ENCODE data around the gene HK2.
A peak's percentile ranks its signal among the peaks of the same experiment; 100 is the strongest.
"Not testable (repeated sequence)": the region's sequence is repeated elsewhere in the genome, so short reads cannot be mapped to it uniquely, and the experiment has no call there.

Gene HK2

DNA sequence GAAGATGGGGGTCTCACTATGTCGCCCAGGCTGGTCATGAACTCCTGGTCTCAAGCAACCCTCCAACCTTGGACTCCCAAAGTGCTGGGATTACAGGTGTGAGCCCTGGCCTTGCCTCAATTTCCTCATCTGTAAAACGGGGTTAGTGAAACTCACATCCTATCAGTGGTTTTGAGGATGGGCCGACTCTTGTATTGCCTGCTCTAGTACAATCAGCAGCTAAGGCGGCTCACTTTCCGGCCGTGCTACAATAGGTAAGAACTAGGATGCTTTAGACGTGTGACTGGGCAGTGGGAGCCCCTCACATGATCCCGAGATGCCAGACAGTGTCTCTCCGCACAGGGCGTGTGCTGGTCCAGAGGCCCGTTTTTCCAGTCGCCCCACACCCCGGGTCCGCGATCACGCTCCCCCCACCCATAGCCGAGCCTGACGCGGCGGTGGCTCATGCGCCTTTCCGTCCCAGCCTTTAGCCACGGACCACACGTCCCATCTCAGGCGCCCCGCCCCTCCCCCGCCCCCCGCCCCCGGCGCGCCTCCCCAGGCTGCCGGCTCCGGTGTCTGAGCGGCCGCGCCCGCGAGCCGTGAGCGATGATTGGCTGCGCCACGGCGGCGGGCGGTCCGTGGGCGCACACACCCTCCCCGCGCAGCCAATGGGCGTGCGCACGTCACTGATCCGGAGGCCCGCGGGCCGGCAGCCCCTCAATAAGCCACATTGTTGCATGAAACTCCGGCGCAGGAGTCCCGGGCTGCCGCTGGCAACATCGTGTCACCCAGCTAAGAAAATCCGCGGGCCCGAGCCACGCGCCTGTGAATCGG, at the start of gene HK2:
HK2 (plus strand) TSS at position 710 of the 816 bp plus-strand sequence. CDS start 454 bp downstream, outside the sequence.
- DNase-seq: peak; percentile 86

DNA sequence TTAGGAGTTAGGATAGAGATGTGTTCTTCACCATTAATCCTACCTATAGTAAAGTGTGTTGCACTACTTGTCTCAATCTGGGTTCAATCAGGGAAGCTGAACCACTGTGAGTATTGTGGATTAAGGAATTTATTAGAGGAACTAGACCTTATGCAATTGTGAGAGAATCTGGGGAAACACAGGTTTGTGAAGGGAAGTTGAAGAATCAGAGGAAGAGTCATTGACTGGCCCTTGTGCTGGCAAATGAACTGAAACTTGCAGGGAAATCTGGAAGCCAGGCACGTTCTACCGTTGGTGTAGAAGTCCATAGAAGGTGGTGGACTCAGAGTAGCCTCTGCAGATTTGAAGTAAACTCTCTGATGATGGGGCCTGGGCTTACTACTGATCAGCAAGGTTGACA, 44.7 kb upstream of the HK2 start:
- DNase-seq: no peak

DNA sequence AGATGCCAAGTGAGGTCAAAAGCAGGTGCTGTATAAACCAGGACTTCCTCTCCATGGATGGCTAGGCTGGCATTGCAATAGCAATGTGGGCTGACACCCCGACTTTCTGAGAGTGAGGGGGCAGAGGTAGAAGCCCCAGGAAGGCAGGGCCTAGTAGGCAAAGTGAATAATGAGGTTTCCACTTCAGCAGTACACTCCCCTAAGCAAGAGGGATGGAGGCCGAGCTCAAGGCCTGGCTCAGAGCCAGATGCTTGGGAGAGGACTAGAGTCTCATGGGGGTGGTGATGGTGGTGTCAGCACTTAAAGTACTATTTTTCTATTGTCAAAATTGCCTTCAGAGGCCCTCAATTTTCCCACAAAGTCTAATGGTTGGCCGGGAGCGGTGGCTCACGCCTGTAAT, 41.6 kb upstream of the HK2 start:
- DNase-seq: peak; percentile 34

DNA sequence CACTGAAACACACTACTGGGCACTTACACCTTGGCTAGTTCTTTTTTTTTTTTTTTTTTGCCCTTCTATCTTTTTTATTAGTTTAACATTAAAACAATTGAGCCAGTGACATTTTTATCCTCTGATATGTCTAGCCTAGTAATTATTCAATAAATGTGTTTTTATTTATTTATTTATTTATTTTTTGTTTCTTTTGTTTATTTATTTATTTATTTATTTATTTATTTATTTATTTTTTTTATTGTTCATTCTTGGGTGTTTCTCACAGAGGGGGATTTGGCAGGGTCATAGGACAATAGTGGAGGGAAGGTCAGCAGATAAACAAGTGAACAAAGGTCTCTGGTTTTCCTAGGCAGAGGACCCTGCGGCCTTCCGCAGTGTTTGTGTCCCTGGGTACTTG, 39.0 kb upstream of the HK2 start:
- DNase-seq: not testable (repeated sequence)

DNA sequence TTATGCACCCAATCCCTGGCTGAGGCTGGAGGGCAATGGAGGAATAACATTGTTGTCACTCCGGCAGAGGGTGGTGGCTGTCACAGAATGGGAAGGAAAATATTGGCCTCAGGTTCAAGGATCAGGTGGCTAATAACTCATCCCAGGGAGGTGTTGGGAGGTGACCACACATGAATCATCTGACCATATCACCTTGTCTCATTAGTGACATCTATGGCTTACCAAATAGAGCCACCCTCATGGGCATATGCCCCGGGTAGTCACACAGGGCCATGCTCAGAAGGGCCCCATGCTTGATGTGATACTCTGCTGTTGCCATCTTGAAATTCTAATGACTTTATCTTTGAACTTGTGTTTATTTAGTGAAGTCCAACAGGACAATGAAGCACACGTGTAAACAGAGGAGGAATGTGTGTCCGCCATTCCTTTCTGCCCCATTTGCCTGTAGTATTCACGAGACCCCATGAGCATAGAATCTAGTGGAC, 27.5 kb upstream of the HK2 start:
- no peak for DNase-seq

DNA sequence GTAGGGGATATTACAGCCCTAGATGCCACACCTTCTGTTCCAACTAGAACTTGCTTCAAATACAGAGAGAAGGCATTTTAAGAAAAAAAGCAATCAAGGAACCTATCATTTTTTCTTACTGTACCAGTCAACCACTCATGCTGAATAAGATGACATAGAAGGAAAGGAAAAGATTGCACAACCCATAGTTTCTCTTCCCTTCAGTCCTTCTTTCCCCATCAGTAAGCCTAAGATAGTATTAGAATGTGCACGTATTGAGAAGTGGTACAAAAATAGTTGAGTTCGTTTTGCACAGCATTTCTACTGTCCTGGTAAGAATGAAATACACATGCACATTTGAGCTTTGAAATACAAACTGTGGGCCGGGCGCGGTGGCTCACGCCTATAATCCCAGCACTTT, 27.0 kb upstream of the HK2 start:
- no peak for DNase-seq

DNA sequence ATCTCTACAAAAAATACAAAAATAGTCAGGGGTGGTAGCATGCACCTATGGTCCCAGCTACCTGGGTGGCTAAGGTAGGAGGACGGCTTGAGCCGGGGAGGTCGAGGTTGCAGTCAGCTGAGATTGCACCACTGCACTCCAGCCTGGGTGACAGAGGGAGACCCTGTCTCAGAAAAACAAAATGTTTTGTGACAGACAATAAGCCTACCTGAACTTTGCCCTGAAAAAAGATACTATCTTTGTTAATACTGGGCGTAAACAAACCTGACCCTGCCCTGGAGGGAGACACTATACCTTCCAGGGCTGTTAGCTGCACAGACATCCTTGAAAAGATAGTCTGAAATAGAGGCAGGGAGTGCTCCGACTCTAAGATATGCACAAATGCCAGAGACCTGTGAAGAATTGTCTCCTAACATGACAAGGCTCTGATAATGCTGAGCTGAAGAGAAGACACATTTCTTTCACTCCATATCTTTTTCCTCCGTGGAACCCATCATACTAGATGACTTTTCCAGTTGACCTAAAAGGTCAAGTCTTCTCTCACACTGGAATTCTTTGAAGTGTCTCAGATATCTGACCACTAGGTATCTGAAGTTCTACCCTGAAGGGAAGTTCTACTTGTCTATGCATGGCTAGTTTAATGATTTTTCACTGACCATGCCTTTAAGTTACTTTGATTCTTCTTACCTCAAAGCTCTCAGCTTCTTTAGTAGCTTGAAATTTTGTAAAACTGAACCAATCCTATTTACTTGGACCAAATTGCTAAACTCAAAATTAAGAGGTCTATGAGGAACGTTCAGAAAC, 20.9 kb upstream of the HK2 start:
- no peak for DNase-seq

DNA sequence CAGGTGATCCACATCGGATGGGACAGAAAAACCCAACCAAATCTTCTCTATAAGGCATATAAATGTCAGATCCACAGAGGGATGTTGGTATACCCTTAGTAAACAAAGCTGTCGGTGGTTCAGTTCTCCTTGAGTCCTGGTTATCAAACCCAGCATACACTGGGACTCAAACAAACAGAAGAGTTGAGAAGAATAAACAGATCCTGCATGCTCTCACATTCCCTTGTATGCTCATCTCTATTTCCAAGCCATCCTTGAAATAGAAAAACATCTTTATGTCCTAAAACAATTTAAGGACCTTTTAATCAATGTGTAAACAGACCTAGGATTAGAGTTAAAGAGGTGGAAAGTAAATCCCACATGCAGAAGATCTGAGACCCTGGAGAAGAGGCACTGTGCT, 19.8 kb upstream of the HK2 start:
- no peak for DNase-seq

DNA sequence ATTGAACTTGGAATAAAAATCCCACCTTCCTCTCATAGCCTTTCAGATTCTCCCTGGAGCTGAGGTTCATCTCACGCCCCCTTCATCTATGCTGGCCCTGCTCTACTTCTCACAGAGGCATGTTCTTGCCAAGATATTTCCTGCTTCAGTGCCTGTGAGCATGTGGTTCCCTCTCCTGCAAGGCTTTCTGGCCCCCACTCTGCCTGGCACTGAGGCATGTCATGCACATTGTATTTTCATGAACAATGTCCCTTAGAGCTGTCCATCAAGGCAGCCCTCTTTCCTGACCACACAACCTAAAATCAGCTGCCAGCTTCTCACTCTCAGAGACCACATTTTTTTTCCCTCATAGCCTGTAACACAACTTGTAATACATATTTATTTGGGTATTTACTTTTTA, 18.0 kb upstream of the HK2 start:
- peak; percentile 42 for DNase-seq

DNA sequence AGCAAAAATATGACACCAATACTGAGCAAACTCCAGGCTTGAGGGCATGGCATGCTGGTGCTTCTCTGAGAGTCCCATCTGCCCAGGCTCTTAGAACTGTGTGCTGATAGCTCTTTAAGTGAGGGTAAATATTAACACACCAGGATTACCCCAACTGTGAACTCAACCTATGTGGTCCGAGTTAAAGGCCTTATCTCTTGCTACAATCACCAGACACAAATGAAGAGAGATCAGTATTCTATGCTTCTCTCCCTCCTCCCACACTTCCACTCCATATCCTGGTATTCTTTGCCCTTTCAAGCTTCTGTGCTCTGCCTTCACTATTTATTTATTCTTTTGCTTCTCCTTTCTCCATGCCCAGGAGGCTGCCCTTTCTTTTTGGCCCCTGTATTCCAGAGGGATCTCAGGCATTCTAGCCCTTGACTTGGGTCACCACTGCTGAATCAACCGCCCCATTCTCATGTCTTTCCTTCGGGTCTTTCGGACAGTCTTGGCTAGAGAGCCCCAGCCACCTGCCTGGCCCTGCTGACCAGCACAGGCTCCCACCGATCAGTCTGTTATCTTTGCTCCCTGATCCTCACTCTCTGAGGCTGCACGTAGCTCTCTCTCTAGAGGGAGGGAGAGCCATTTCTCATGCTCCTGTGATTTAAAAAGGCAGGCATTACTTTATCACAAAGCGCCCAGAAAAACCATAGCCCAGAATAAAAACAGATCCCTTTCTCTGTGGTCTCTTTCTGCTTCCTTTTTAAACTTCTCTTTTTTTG, 17.2 kb upstream of the HK2 start:
- DNase-seq: peak; percentile 79

DNA sequence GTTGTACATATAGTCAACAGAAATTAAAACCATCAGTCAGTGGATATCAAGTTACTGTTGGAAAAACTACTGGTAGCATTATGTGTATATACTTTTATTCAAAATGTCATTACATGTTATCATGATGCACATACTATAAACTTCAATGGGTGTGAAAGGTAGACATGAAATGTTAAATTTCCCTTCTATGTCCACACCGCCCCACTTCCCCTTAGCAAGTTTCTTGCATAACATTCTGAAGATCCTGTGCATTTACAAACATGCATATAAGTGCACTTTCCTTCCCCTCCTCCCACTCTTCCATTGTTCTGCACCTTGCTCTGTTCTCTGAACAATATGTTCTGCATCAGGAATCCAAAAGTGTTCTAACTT, 16.6 kb upstream of the HK2 start:
- DNase-seq: no peak

DNA sequence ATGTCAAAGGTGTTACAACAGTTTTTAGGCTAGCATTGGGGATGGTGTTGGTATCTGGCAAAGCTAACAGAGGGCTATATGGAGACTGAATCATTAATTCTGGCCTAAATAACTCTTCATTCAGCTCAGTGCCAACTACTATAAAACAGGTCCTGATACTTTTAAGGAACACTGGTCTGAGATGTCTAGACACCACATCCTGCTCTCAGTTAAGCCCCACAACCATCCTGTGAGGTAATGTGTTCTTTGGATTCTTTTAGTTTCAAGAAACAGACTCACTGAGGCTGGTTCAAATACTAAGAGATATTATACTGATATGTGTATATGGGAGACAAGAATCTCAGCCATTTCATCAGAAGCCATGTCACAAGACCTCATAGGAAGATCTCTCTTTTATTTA, 14.2 kb upstream of the HK2 start:
- no peak for DNase-seq

DNA sequence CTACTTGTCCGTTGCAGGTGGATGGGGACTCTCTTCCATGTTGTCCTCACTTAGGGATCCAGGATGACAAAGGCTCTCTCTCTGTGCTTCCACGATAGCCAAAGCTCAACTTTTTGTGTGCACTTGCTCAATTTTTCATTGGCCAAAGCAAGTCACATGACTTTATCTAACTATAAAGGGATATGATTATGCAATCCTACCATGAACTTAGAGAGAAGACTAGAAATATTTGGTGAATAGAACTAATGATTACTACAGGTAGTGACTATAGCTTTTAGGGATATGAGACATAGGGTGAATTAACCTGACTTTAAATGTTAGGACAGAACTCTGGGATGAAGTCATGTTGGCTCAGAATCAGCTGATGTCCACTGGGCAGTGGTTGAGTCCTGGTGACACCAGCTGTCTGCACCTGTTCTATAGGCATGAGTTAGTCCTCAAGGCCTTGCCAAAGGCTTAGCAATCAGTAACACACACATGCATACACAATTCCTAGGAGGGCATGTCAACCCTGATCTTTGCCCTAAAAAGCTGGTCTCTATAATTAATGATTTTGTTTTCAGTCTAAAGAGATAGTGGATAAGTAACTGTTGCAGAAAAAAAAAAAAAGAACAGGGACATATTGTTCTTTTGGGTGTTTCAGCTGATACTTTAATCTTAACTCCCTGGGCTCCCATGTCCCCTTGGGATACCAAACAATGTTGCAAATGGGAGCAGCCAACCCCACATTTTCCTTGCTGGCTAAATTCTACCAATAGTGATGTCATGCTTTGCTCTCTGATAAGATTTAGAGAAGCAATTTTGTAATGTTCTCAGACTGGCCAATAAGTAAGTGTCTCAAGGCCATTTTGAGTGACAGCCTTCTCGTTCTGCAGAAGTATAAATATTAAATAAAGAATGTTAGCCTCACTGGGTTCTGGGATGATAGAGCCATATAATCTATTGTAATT, 12.5 kb upstream of the HK2 start:
- DNase-seq: no peak

DNA sequence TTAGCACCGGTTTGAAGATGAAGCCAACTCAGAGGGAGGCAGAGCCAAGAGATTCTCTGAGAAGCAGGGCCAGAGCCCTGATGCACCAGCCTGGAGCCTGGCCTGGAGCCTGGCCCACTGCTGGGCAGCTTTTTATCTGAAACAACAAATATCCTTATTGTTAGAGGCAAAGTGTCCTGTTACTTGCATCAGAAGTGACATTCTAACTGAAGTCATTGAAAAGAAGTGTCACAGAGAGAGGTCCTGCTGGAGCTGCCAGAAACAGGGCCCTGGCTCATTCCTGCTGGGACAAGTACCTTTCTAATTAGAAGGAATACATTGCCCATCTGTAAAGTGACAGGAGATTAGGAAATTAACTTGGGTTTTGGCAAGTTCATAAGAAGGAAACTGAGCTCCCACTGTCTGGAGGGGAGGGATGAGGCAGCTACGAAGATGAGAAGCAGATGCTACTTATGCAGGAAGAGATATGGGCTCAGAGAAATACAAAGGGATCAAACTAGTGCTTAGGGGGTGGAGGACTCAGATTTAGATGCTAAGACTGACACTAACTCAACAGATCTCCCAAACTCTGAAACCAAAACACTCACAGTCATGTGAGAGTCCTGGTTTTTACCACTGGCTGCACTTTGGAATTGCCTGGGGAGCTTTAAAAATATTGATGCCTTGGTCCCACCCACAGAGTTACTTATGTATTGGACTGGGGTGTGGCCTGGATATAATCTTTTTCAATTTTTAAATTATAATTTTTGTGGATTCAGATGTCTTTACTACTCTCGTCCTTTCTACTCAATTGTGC, 11.0 kb upstream of the HK2 start:
- DNase-seq: no peak

DNA sequence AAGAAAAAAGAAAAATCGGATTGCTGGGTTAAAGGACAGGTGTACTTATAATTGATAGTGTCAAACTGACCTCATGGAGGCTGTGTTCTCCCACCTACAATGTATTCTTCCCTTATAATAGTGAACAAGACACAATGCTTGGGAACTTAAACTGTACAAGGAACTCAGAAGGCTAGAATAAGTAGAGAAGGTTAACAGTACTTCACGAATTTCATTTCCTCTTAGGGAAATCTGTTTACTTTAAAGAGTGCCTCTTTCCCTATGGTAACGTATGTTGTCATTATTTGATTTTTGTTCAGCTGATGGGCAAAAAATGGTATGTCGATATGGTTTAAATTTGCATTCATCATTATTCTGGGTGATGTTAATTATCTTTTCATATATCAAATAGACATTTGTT, 9.2 kb upstream of the HK2 start:
- no peak for DNase-seq

DNA sequence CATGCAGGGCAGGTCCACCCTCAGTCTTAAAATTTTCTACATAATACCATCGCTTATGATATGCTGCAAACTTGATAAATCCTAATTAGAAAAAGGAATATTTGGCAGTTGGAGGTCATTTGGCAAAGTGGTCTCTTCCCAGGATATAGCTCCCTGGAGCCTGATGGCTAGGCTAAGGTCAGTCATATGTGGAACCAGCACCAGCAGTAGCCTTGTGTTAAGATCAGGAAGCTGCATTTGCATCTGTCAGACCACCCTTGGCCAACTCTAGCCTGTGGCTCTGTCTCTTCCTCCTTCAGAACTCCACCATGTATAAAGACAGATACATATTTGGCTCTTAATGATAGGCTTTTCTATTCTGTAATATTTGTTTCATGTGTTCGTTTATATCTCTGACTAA, 5.4 kb upstream of the HK2 start:
- DNase-seq: no peak

DNA sequence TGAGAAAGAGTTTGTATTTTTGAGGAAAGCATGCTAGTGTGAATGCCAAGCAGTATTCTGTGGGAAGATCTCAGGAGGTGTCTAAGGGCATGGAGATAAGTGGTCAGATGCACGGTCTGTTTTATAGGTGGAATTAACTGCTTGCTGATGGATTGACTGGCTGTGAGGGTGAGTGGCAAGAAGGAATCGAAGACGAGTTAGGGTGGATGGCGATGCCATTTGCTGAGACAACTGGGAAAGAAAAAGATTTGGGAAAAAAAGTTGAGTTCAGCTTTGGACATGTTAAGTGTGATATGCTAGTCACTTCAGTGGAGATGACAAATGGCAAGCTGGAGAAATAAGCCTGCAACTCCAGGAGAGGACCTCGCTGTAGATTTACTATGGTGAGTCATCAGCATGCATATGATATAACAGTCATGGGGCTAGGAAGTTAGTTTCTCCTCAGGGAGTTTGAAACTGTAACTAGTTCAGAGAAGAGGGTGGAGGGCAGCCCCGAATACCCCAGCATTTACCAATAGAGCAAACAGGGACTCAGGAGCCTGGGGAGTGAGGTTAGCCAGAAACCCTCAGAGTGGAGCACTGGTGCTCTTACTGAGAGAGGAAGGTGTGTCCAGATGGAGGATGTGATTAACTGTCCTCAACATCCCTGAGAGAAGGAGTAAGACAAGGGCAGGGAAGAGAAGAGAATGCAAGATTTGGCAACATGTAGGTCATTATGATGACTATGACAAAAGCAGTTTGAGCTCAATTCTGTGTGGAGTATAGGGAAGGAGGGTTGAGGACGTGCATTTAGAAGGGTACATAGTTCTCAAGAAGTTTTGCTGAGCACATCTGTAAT, 2.0 kb upstream of the HK2 start:
- no peak for DNase-seq

DNA sequence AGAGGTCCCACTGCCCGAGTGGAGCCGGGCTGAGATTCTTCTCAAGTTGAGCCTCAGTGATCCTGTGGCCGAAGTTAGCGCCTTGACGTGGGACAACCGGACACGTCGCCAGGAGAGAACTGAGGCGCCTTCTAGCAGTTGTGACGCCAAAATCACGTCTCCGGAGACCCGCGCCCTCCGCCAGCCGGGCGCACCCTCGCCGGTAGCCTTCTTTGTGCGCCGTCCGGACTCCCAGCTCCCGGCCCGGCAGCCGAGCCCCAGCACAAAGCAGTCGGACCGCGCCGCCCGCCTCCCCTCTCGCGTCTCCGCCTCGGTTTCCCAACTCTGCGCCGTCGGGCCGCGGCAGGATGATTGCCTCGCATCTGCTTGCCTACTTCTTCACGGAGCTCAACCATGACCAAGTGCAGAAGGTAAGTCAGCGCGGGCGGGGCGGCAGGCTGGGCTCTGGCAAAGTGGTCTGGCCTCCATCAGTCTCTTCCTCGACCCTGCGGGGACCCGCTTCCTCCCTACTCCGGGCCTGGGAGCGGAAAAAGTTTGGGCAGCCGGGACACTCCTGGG, 386 bp downstream of the HK2 start:
- DNase-seq: peak; percentile 32

DNA sequence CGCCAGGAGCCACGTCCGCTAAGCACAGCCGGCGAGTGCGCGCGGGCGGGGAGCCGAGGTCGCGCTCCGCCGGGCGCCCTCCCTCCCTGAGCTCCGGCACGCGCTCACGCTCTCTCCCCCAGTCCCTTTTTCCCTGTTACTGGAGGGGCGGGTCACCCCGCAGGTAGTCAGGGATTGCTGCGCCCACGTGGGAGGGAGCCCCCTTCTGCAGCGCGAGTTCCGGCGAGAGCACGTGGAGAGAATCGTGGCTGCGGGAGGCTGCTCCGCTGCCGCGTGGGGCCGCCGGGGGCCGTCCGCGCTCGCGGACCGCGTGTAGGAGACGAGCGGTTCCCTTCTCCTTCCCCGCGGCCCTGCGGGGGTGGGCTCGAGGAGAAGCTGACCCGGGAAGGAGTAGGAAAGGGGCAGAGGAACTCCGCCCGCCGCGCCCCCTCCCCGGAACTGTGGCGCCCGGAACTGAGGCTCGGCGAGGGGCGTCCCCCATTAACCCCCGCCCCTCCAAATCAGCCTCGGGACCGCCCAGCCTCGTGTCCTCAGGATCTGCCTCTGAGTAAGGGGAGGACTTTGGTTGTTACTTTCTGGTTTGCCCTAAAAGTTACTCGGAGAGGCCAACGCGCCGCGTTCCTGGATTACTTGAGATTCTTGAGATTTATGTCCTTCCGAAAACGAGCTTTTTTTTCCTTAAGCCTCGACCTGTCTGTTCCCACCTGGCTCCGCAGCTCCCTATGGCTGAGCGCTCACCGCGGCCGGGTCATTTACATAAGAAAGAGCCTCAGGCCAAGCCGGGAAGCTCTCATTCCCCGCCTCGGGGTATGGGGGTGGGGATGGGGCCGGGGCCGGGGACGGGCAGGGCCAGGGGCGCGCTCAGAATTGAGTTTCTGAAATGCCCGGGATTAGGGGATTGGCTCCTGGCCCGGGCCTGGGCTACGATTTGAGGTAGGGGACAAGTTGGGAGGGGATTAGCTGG, 1.1 kb downstream of the HK2 start:
- peak; percentile 62 for DNase-seq

Data from NCI-H345 (cell line).